GM18511 (cell line): ENCODE measurements around the gene PIEZO1.
"Not testable (repeated sequence)": the region's sequence is repeated elsewhere in the genome, so short reads cannot be mapped to it uniquely, and the experiment has no call there.

Experiments
- ATAC-seq: cut with Tn5 transposase; IDR thresholded peaks from one replicate; pipeline ENCODE4 v1.9.1; 2021; ENCODE audit warnings: mild to moderate bottlenecking, moderate library complexity; ENCODE audit not compliant: unreplicated experiment

Gene PIEZO1

GRCh38 chr16:88785106-88785924, at the start of gene PIEZO1:
Gene PIEZO1 (minus strand): TSS chr16:88785220. CDS start chr16:88784964, 256 bp downstream.
- ATAC-seq = peak; percentile 41

- ATAC-seq = no peak
Measured at GRCh38 chr16:88834670-88835069, 49.6 kb upstream of the PIEZO1 start.

GRCh38 chr16:88833086-88833485, 48.1 kb upstream of the PIEZO1 start:
- no peak for ATAC-seq

GRCh38 chr16:88831838-88832237, 46.8 kb upstream of the PIEZO1 start:
- no peak for ATAC-seq

- no peak for ATAC-seq
Measured at GRCh38 chr16:88830783-88831182, 45.8 kb upstream of the PIEZO1 start.

- no peak for ATAC-seq
Measured at GRCh38 chr16:88830258-88830657, 45.2 kb upstream of the PIEZO1 start.

- ATAC-seq = no peak
Measured at GRCh38 chr16:88828711-88829110, 43.7 kb upstream of the PIEZO1 start.

- no peak for ATAC-seq
Measured at GRCh38 chr16:88827727-88828126, 42.7 kb upstream of the PIEZO1 start.

GRCh38 chr16:88826070-88826840, 41.2 kb upstream of the PIEZO1 start:
- ATAC-seq = no peak

- no peak for ATAC-seq
Measured at GRCh38 chr16:88825146-88825545, 40.1 kb upstream of the PIEZO1 start.

- ATAC-seq = no peak
Measured at GRCh38 chr16:88824256-88825077, 39.4 kb upstream of the PIEZO1 start.

- ATAC-seq = not testable (repeated sequence)
Measured at GRCh38 chr16:88823646-88824045, 38.6 kb upstream of the PIEZO1 start.

- ATAC-seq = no peak
Measured at GRCh38 chr16:88822281-88823040, 37.4 kb upstream of the PIEZO1 start.

- ATAC-seq = no peak
Measured at GRCh38 chr16:88821168-88821850, 36.3 kb upstream of the PIEZO1 start.

- no peak for ATAC-seq
Measured at GRCh38 chr16:88820385-88821025, 35.5 kb upstream of the PIEZO1 start.

GRCh38 chr16:88819126-88819525, 34.1 kb upstream of the PIEZO1 start:
- ATAC-seq = no peak

- ATAC-seq = no peak
Measured at GRCh38 chr16:88818575-88818874, 33.5 kb upstream of the PIEZO1 start.

GRCh38 chr16:88817785-88818574, 33.0 kb upstream of the PIEZO1 start:
- no peak for ATAC-seq
